Endothelial cell of umbilical vein (primary cell): ENCODE data around the gene CYP19A1. TPM values are rescaled to one million over a fixed set of nuclear protein-coding genes. Genes with fewer than 3 reads are reported as not detected.

Experiments
- BruUV-seq: library from RNA; stranded (reverse); fragments of 400-500 nt; replicated peaks from 2 replicates; lab custom pipeline; 2021; lab: Mats Ljungman, UMichigan
- CTCF ChIA-PET: fragments of 300-600, 350-600 bp; sonication (Branson Sonifier 250); formaldehyde crosslinking; loops from one replicate; lab custom pipeline; 2021; ENCODE audit warnings: antibody characterized with exemption, inconsistent platforms; lab: Charles Lee
- POLR2A ChIA-PET: fragments of 300-600, 350-600 bp; sonication (Branson Sonifier 250); formaldehyde crosslinking; loops from one replicate; lab custom pipeline; 2021; ENCODE audit warnings: antibody characterized with exemption, inconsistent platforms; lab: Charles Lee
- DNase-seq: peaks from one replicate; pipeline ENCODE4 v3.0.0-alpha.2; 2011; ENCODE audit warnings: low read depth, low spot score
- FAIRE-seq: peaks from 2 replicates; lab custom pipeline; 2011; peaks lifted over from hg19 to GRCh38; lab: Jason Lieb, UNC
- H2AFZ ChIP-seq: 2 replicates; pipeline ENCODE4 v1.6.0; 2012; ENCODE audit warnings: low read depth, low read length, control low read depth, inconsistent platforms
- H3K27ac ChIP-seq: 2 replicates; pipeline ENCODE4 v1.5.1; 2011; ENCODE audit warnings: low read depth, mild to moderate bottlenecking, control low read depth, low read length, moderate library complexity; ENCODE audit not compliant: insufficient read depth
- H3K27me3 ChIP-seq, 2 experiments: 2 replicates each; pipeline versions ENCODE4 v1.6.0 to v1.6.1; 2011; ENCODE audit warnings: low read length in 2 of 2, mixed read lengths in 1 of 2; ENCODE audit not compliant: control insufficient read depth in 2 of 2, insufficient read depth in 2 of 2
- H3K36me3 ChIP-seq, 2 experiments: 2 replicates in 1 of 2; 3 replicates in 1 of 2; pipeline ENCODE4 v1.5.1; 2011; ENCODE audit warnings: low read length in 2 of 2, mild to moderate bottlenecking in 1 of 2, moderate library complexity in 1 of 2; ENCODE audit not compliant: control insufficient read depth in 2 of 2, insufficient read depth in 2 of 2; ENCODE audit errors: extremely low read depth in 1 of 2
- H3K4me1 ChIP-seq: 3 replicates; pipeline ENCODE4 v1.5.1; 2011; ENCODE audit warnings: mild to moderate bottlenecking, low read length; ENCODE audit not compliant: control insufficient read depth, insufficient read depth; ENCODE audit errors: extremely low read depth
- H3K4me2 ChIP-seq: 2 replicates; pipeline ENCODE4 v1.6.1; 2011; ENCODE audit warnings: low read length, control low read depth, mixed read lengths; ENCODE audit not compliant: insufficient read depth
- H3K4me3 ChIP-seq, 3 experiments: fragments of 200-600 bp in 1 of 3; sonication (generic), shearing (Covaris generic) in 1 of 3; replicated peaks in 1 of 3; 2 replicates each; pipeline ENCODE4 v1.5.1; 2011 to 2016; ENCODE audit warnings: control low read depth in 3 of 3, low read length in 3 of 3, mild to moderate bottlenecking in 2 of 3, inconsistent platforms in 1 of 3, low read depth in 1 of 3, moderate library complexity in 1 of 3; ENCODE audit not compliant: insufficient read depth in 1 of 3
- H3K79me2 ChIP-seq: 2 replicates; pipeline ENCODE4 v1.6.0; 2012; ENCODE audit warnings: low read length, inconsistent platforms; ENCODE audit not compliant: control insufficient read depth, insufficient read depth
- H3K9ac ChIP-seq: replicated peaks from 2 replicates; pipeline ENCODE3; 2011; ENCODE audit warnings: low read length, control low read depth; ENCODE audit not compliant: insufficient read depth; ENCODE audit errors: extremely low read depth
- H3K9me1 ChIP-seq: replicated peaks from 3 replicates; pipeline ENCODE4 v1.6.0; 2011; ENCODE audit warnings: mild to moderate bottlenecking, low read length; ENCODE audit not compliant: control insufficient read depth, insufficient read depth; ENCODE audit errors: extremely low read depth
- H3K9me3 ChIP-seq: replicated peaks from 2 replicates; pipeline ENCODE4 v1.5.1; 2012; ENCODE audit warnings: low read length, inconsistent platforms; ENCODE audit not compliant: control insufficient read depth, insufficient read depth
- H4K20me1 ChIP-seq: replicated peaks from 2 replicates; pipeline ENCODE3; 2011; ENCODE audit warnings: mild to moderate bottlenecking, low read length; ENCODE audit not compliant: control insufficient read depth, insufficient read depth; ENCODE audit errors: extremely low read depth
- CTCF ChIP-seq, 2 donors: IDR thresholded peaks; 1 replicate in 1 of 2; 2 replicates in 1 of 2; pipeline ENCODE4 v1.5.1; 2011; ENCODE audit warnings: low read length in 2 of 2, mild to moderate bottlenecking in 2 of 2, moderate library complexity in 2 of 2, control low read depth in 1 of 2, inconsistent platforms in 1 of 2, low read depth in 1 of 2; ENCODE audit not compliant: insufficient read depth in 1 of 2; ENCODE audit errors: extremely low read depth in 1 of 2
- EZH2 ChIP-seq: IDR thresholded peaks from 2 replicates; pipeline ENCODE4 v1.6.1; 2012; ENCODE audit warnings: borderline replicate concordance, low read depth, mild to moderate bottlenecking, moderate library complexity, low read length, inconsistent platforms; ENCODE audit not compliant: severe bottlenecking
- FOS ChIP-seq: IDR thresholded peaks from 2 replicates; pipeline ENCODE4 v1.6.1; 2011; ENCODE audit warnings: mild to moderate bottlenecking, low read length, moderate library complexity, borderline replicate concordance; ENCODE audit not compliant: insufficient read depth
- GATA2 ChIP-seq: IDR thresholded peaks from 2 replicates; pipeline ENCODE4 v1.7.0; 2011; ENCODE audit warnings: low read depth, mild to moderate bottlenecking, moderate library complexity, mixed read lengths, low read length; ENCODE audit not compliant: insufficient read length, insufficient read depth
- JUN ChIP-seq: IDR thresholded peaks from 2 replicates; pipeline ENCODE4 v1.6.1; 2011; ENCODE audit warnings: borderline replicate concordance, low read depth; ENCODE audit not compliant: insufficient read length, insufficient read depth
- MAX ChIP-seq: IDR thresholded peaks from 2 replicates; pipeline ENCODE4 v1.6.1; 2011; ENCODE audit not compliant: insufficient read depth, insufficient read length
- MYC ChIP-seq: IDR thresholded peaks from one replicate; pipeline ENCODE4 v1.6.1; 2011; ENCODE audit warnings: mild to moderate bottlenecking, low read depth, low read length
- POLR2A ChIP-seq: IDR thresholded peaks from 2 replicates; pipeline ENCODE4 v1.6.1; 2012; ENCODE audit warnings: low read depth, mild to moderate bottlenecking, control low read depth, low read length
- POLR2AphosphoS5 ChIP-seq: IDR thresholded peaks from 2 replicates; pipeline ENCODE4 v1.6.1; 2012; ENCODE audit warnings: low read depth, mild to moderate bottlenecking, control low read depth, low read length, moderate library complexity; ENCODE audit not compliant: insufficient read depth
- dilution Hi-C: fragments of 300-500 bp; cut with MboI; formaldehyde crosslinking; loops from one replicate; pipeline ENCODE4 v1.15.0; 2019; ENCODE audit warnings: low sequenced_read_pairs; ENCODE audit not compliant: extremely low pct_ligation_motif_present
- intact Hi-C: fragments of 100-400 bp; cut with micrococcal nuclease; formaldehyde crosslinking; loops from one replicate; pipeline ENCODE4 v1.10.0; 2022
- polyA plus RNA-seq, 4 experiments: library from polyadenylated mRNA; depleted of rRNA in 3 of 4; stranded (reverse) in 3 of 4; unstranded in 1 of 4; fragments of >200 nt; gene quantifications; 2 replicates each; pipeline versions ENCODE4 v1.2.1 to v1.2.3, GENCODE V29; 2011 to 2012; ENCODE audit warnings: missing spikeins in 1 of 4
- total RNA-seq: library from RNA; stranded (reverse); gene quantifications from 2 replicates; pipeline ENCODE4 v1.2.3, GENCODE V29; 2021

The CYP19A1 gene
- total and polyA plus RNA-seq, 2 donors (not counting 3 experiments of a cell fraction or from before 2014, with no cell fraction given) = not detected

GRCh38 chr15:51198701-51199232, 139.6 kb downstream of the CYP19A1 start:
- Histone ChIP-seq H3K36me3 (no peaks in the 10 kb centered on the region), H3K4me2 (no peak overlapping the region), H3K4me3 (no peak overlapping the region), H3K9me3 (no peaks in the 10 kb centered on the region), H3K9ac (no peak overlapping the region), H3K4me1 (no peaks in the 10 kb centered on the region), H3K27me3 (peaks cover 58 to 68% of the 10 kb centered on the region in 2 experiments), H3K9me1 (no peaks in the 10 kb centered on the region), H3K79me2 (no peaks in the 10 kb centered on the region), H4K20me1 (no peaks in the 10 kb centered on the region), H2AFZ (no peak overlapping the region), H3K27ac (no peak overlapping the region)
- dilution Hi-C loops = no loop called here
- DNase-seq (no peak), FAIRE-seq (no peak)
- CTCF ChIA-PET = interaction anchor here (0.7 to 7.0 kb wide), 7 partner anchors 14 to 203 kb away, joined by 3 to 66 read pairs (median 4); no protein-coding TSS in a partner anchor
- POLR2A ChIA-PET = no interaction called here
- BruUV-seq = no TSS peak
- no peak for TF ChIP-seq POLR2A
- TF ChIP-seq MAX = no peak
- no peak for TF ChIP-seq FOS
- TF ChIP-seq JUN = no peak
- no peak for TF ChIP-seq GATA2
- no peak for TF ChIP-seq MYC
- no peak for TF ChIP-seq CTCF (IDR thresholded peaks at IDR 0.05; ENCODE audit: extremely low read depth in 1 of 2, insufficient read depth in 1 of 2, low read depth in 1 of 2, low read length in 2 of 2)
- TF ChIP-seq POLR2AphosphoS5 = no peak
- TF ChIP-seq EZH2 = no peak
- intact Hi-C loops = no loop called here
